CD4-positive, alpha-beta T cell (primary cell): ENCODE data around the gene SLC4A7. TPM values are rescaled to one million over a fixed set of nuclear protein-coding genes. Genes with fewer than 3 reads are reported as not detected.

Experiments
- ATAC-seq: fragments of 200-7000 bp; cut with Tn5 transposase; one replicate; pipeline ENCODE4 v1.10.0; 2022; ENCODE audit warnings: mild to moderate bottlenecking; ENCODE audit not compliant: poor library complexity
- CTCF ChIA-PET: fragments of 350-600 bp; sonication (Branson Sonifier 250); formaldehyde crosslinking; loops from one replicate; lab custom pipeline; 2021; ENCODE audit warnings: antibody characterized with exemption, inconsistent platforms; lab: Charles Lee
- POLR2A ChIA-PET: fragments of 350-600 bp; sonication (Branson Sonifier 250); formaldehyde crosslinking; loops from one replicate; lab custom pipeline; 2021; ENCODE audit warnings: antibody characterized with exemption, inconsistent platforms; lab: Charles Lee
- DNase-seq, 14 experiments: peaks; one replicate each; pipeline ENCODE4 v3.0.0-alpha.2; 2013 to 2020; ENCODE audit warnings: mixed read lengths in 2 of 14
- H3K27ac ChIP-seq, 2 donors: one replicate each; pipeline versions ENCODE4 v1.5.1 to v1.7.0; 2013; ENCODE audit warnings: low read length in 2 of 2, low read depth in 1 of 2, mild to moderate bottlenecking in 1 of 2
- H3K27me3 ChIP-seq, 2 experiments: 1 replicate in 1 of 2; 2 replicates in 1 of 2; pipeline versions ENCODE4 v1.6.1 to v1.7.0; 2013; ENCODE audit warnings: low read length in 2 of 2, control low read depth in 1 of 2, mild to moderate bottlenecking in 1 of 2, moderate library complexity in 1 of 2; ENCODE audit not compliant: insufficient read depth in 2 of 2, control insufficient read depth in 1 of 2
- H3K36me3 ChIP-seq: one replicate; pipeline ENCODE4 v1.6.1; 2013; ENCODE audit warnings: low read length, control low read depth; ENCODE audit not compliant: insufficient read depth
- H3K4me1 ChIP-seq: one replicate; pipeline ENCODE4 v1.6.1; 2013; ENCODE audit warnings: low read length, control low read depth; ENCODE audit not compliant: insufficient read depth
- H3K4me3 ChIP-seq: one replicate; pipeline ENCODE4 v1.5.1; 2013; ENCODE audit warnings: mild to moderate bottlenecking, low read length, moderate library complexity
- H3K9me3 ChIP-seq, 2 experiments: 1 replicate in 1 of 2; 2 replicates in 1 of 2; pipeline versions ENCODE4 v1.6.1 to v1.7.0; 2013; ENCODE audit warnings: low read length in 2 of 2, mild to moderate bottlenecking in 2 of 2, control low read depth in 1 of 2, moderate library complexity in 1 of 2; ENCODE audit not compliant: control insufficient read depth in 1 of 2, insufficient read depth in 1 of 2
- H3K27ac Mint-ChIP-seq: one replicate; pipeline ENCODE4 v1.8.0; 2020; ENCODE audit warnings: mixed read lengths
- H3K27me3 Mint-ChIP-seq: one replicate; pipeline ENCODE4 v1.8.0; 2021; ENCODE audit warnings: mixed read lengths
- H3K36me3 Mint-ChIP-seq: one replicate; pipeline ENCODE4 v1.8.0; 2021; ENCODE audit warnings: low read depth, mixed read lengths
- H3K4me1 Mint-ChIP-seq: one replicate; pipeline ENCODE4 v1.8.0; 2021; ENCODE audit warnings: low read depth, mixed read lengths
- H3K4me3 Mint-ChIP-seq: one replicate; pipeline ENCODE4 v1.8.0; 2020; ENCODE audit warnings: mild to moderate bottlenecking, mixed read lengths
- H3K9me3 Mint-ChIP-seq: one replicate; pipeline ENCODE4 v1.8.0; 2020; ENCODE audit warnings: mixed read lengths
- CTCF ChIP-seq: fragments of 200-600 bp; IDR thresholded peaks from one replicate; pipeline ENCODE4 v1.8.0; 2022; ENCODE audit warnings: antibody characterized with exemption, mild to moderate bottlenecking
- intact Hi-C, 2 experiments: fragments of 100-400 bp; cut with DNase I in 1 of 2; cut with micrococcal nuclease in 1 of 2; formaldehyde crosslinking; loops; one replicate each; pipeline versions ENCODE4 v1.15.1 to v1.9.0; 2023 to 2025; cut with DNase I, micrococcal nuclease
- total RNA-seq, 174 experiments: library from RNA in 2 of 174; stranded (reverse) in 2 of 174; gene quantifications; one replicate each; pipeline ENCODE4 v1.2.3 and lab custom pipeline; 2021 to 2026

SLC4A7 gene
- total RNA-seq, 2 experiments from 2014 or later = 37.0 to 38.3 TPM

GRCh38 chr3:27456554-27456953 lies 27.6 kb downstream of the SLC4A7 start:
- Histone ChIP-seq H3K9me3 (no peaks in the 10 kb centered on the region), H3K27me3 (no peaks in the 10 kb centered on the region), H3K4me1 (peaks cover 5% of the 10 kb centered on the region), H3K36me3 (peaks cover 4% of the 10 kb centered on the region), H3K4me3 (no peak overlapping the region), H3K27ac (no peak overlapping the region)
- Mint-ChIP-seq H3K4me3 (no peak overlapping the region), H3K4me1 (peaks cover 75% of the 10 kb centered on the region), H3K27ac (no peak overlapping the region), H3K36me3 (peaks cover 23% of the 10 kb centered on the region), H3K27me3 (no peaks in the 10 kb centered on the region), H3K9me3 (no peaks in the 10 kb centered on the region)
- intact Hi-C loops = no loop called here
- TF ChIP-seq CTCF = no peak
- ChIA-PET CTCF (no interaction called here), POLR2A (no interaction called here)
- ATAC-seq (no peak), DNase-seq (no peak)

GRCh38 chr3:27454914-27455313 lies 29.3 kb downstream of the SLC4A7 start:
- peaks cover 25% of the 10 kb centered on the region for H3K36me3 Mint-ChIP-seq
- H3K4me1 Mint-ChIP-seq = peaks cover 71% of the 10 kb centered on the region
- DNase-seq = peak in 1 of 14 experiments; percentile 34
- no peak overlapping the region for H3K27ac Mint-ChIP-seq
- Histone ChIP-seq H3K27ac (no peak overlapping the region), H3K36me3 (peaks cover 4% of the 10 kb centered on the region), H3K27me3 (no peaks in the 10 kb centered on the region), H3K4me3 (no peak overlapping the region), H3K4me1 (peaks cover 5% of the 10 kb centered on the region), H3K9me3 (no peaks in the 10 kb centered on the region)
- ChIA-PET POLR2A (interaction anchor here (1.2 kb wide), 1 partner anchor 30 kb away, joined by 3 read pairs; no protein-coding TSS in a partner anchor), CTCF (interaction anchor here (1.2 kb wide), 1 partner anchor 12 kb away, joined by 4 read pairs; no protein-coding TSS in a partner anchor)
- no peak overlapping the region for H3K4me3 Mint-ChIP-seq
- H3K27me3 Mint-ChIP-seq = no peaks in the 10 kb centered on the region
- intact Hi-C loops = no loop called here
- no peak for TF ChIP-seq CTCF
- H3K9me3 Mint-ChIP-seq = no peaks in the 10 kb centered on the region
- peak; percentile 54 for ATAC-seq

GRCh38 chr3:27454461-27454860 lies 29.7 kb downstream of the SLC4A7 start:
- no peak overlapping the region for H3K27ac ChIP-seq
- Mint-ChIP-seq H3K9me3 (no peaks in the 10 kb centered on the region), H3K4me3 (no peak overlapping the region), H3K4me1 (peaks cover 71% of the 10 kb centered on the region), H3K27me3 (no peaks in the 10 kb centered on the region), H3K27ac (no peak overlapping the region), H3K36me3 (peaks cover 29% of the 10 kb centered on the region)
- H3K36me3 ChIP-seq = peaks cover 4% of the 10 kb centered on the region
- no peaks in the 10 kb centered on the region for H3K9me3 ChIP-seq
- H3K4me3 ChIP-seq = no peak overlapping the region
- no peaks in the 10 kb centered on the region for H3K27me3 ChIP-seq
- DNase-seq = no peak
- CTCF ChIA-PET = interaction anchor here (1.2 kb wide), 1 partner anchor 12 kb away, joined by 4 read pairs; no protein-coding TSS in a partner anchor
- no peak for ATAC-seq
- POLR2A ChIA-PET = interaction anchor here (1.2 kb wide), 1 partner anchor 30 kb away, joined by 3 read pairs; no protein-coding TSS in a partner anchor
- intact Hi-C loops = no loop called here
- peaks cover 5% of the 10 kb centered on the region for H3K4me1 ChIP-seq
- TF ChIP-seq CTCF = no peak
